HT-29 (cell line): ENCODE data around the gene SEMA4D. TPM values are rescaled to one million over a fixed set of nuclear protein-coding genes. Genes with fewer than 3 reads are reported as not detected.

Source experiments
- DNase-seq: peaks from one replicate; pipeline ENCODE4 v3.0.0-alpha.2; 2015; ENCODE audit warnings: low spot score
- total RNA-seq: library from RNA; depleted of rRNA; stranded (reverse); fragments of >200 nt; shearing (Covaris generic); gene quantifications from 2 replicates; pipeline ENCODE4 v1.2.3, GENCODE V29; 2014

Gene SEMA4D
- total RNA-seq, 1 experiment from 2014 or later = 18.5 TPM

- no peak for DNase-seq
These were observed 83.8 kb downstream of the SEMA4D start for GRCh38 chr9:89413963-89414638.

- no peak for DNase-seq
These were observed 85.0 kb downstream of the SEMA4D start for GRCh38 chr9:89412951-89413350.

GRCh38 chr9:89412541-89412940, 85.4 kb downstream of the SEMA4D start:
- no peak for DNase-seq

- DNase-seq = no peak
These were observed 86.2 kb downstream of the SEMA4D start for GRCh38 chr9:89411759-89412158.

GRCh38 chr9:89410641-89411350, 87.1 kb downstream of the SEMA4D start:
- DNase-seq = peak; percentile 21

GRCh38 chr9:89410022-89410421, 87.9 kb downstream of the SEMA4D start:
- DNase-seq = no peak

DNA sequence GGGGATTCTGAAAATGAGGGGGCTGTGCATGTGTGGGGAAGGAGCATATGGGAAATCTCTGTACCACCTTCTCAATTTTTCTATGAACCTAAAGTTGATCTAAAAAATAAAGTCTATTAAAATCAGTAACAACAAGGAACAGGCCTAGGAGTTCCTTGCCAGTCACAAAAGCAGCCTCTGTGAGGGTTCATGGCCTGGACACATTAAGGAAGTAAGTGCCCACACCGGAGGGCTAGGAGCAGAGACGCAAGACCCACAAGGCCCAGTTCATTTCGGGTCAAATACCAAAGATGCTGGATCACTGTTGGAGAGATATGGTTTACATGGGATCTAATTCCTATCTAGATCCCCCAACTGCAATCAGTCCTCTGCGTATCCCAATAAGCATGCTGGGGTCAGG, 88.4 kb downstream of the SEMA4D start:
- DNase-seq = no peak

- no peak for DNase-seq
These were observed 89.2 kb downstream of the SEMA4D start for GRCh38 chr9:89408628-89409101.

DNA sequence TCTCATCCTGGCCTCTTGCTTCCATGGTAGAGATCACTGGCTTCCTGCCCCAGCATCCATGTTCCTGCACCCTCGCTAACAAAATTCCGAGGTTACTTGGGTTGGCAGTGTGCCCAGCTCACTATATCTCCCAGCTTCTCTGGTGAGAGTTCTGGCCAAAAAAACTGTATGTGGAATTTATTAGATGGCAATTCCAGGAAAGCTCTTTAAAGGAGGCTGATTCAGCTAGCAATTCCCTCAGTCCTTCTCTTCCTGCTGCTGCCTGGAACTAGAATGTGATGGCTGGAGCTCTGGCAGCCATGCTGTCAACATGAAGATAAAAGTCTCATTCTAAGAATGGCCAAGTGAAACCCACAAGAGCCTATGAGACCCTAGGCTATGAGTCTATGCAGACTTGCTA, 90.8 kb downstream of the SEMA4D start:
- no peak for DNase-seq

GRCh38 chr9:89405826-89406225, 92.1 kb downstream of the SEMA4D start:
- no peak for DNase-seq

GRCh38 chr9:89404074-89404473, 93.8 kb downstream of the SEMA4D start:
- DNase-seq = no peak

DNA sequence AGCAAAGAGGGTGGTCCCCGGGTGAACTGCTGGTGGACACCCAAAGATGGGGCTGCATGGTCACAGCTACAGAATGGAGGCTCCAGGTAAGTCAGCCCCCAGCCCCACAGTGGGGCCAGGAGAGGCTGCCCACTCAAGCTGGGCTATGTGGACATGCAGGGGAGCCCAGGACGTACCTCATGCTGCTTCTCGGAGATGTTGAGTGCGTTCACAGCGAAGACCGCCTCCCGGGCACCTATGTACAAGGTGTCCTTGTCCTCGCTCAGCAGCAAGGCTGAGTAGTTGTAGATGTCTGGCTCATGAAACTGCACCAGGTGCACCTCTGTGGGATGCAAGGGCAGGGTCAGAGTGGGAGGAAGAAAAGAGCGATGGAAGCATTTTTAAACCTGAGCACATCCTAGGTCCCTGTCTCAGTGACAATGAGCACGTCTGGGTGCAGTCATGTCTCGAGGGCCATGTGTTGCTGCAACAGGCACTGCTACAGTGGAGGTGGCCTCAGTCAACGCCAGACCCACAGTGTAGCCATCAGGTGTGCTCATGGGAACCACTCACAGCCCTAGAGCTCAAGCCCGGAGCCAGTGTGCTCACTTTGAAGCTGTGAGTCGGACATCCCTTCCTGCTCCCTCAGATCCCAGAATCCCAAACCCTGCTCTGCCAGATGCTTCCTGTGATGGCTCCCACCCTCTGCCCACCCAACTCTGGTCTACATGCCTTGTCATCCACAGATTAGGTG, 95.1 kb downstream of the SEMA4D start:
- no peak for DNase-seq

- no peak for DNase-seq
These were observed 97.4 kb downstream of the SEMA4D start for GRCh38 chr9:89400403-89401116.

- DNase-seq = no peak
These were observed 99.3 kb downstream of the SEMA4D start for GRCh38 chr9:89398621-89399020.

GRCh38 chr9:89397471-89397870, 100.4 kb downstream of the SEMA4D start:
- no peak for DNase-seq

GRCh38 chr9:89395931-89396710, 101.8 kb downstream of the SEMA4D start:
- DNase-seq = no peak

DNA sequence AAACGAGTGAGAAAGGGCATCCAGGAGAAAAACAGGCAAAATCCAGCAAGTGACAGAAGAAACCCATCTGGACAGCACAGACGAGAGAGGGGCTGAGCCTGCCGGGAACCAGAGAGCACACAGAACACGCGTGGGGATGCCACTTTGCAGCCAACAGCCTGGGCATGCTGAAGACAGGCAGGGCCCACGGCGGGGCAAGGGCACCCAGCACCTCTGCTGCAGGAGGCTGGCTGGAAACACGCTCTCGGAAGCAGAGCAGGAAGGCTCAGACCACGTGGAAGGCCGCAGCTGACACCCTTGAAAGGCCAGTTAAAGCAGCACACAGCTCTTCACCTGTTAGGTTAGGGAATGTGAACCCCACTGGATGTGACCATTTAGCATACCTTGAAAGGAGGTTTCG, 103.5 kb downstream of the SEMA4D start:
- DNase-seq = no peak

DNA sequence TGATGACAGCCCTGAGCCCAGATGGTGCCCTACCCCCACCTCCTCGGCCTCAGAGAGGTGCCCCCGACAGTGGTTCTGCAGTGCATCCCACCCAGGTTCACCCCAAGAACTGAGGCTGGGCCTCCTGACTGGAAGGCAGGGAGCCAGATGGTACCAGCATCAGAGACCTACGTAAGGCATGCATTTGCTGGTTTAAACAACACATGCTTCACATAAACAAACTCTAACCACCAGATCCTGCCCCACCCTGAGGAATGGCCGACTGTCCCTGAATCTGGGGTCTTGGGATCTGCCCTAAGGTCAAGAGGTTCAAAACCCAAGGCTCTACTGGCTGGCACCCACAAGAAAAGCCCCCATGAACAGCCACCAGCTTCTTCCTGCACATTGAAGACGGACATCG, 106.3 kb downstream of the SEMA4D start:
- DNase-seq = no peak

DNA sequence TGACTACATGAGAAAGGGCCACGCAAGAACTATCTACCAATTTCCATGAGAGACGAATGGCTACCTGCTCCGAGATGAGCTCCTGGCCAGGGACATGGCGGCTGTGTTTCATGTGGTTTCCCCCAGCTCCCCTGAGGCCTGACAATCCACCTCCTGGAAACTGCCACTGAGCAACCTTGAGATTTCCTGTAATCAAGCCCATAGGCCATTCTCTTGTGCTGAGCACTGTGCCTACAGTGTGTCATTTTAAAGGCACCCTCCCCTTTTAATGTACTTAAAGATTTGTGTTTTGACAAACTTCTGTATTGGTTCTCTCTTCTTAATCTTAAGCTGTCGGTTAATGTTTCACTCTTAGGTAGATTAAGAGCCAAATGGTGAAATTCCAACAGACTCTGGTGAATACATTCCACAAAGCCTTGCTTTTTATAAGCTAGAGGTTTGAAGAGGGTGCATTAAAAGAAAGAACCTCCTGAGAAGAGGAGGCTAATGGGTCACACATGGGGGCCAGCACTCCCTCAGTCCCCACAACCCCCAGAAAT, 107.3 kb downstream of the SEMA4D start:
- DNase-seq = no peak

DNA sequence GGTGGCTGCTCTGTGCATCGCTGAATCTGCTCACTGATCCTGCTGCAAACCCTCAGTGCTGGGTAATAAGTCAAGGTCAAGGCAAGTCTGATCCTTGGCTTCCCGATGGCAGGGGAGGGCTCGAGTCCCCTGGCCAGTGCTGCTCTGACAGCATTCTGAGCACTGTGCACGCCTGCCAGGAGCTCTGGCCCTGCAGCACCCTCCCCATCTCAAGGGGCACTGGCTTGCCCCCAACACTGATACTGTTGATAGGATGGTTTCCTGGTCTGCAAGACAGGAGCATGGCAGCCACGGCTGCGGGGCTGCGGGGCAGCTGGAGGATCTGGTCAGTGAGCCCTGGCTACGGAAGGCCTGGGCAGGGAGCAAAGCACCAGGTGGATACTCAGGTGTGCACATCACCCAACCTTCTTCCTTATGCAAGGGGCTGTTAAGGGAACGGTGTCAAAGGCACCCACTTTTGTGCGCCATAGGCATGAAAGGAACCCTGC, 107.8 kb downstream of the SEMA4D start:
- no peak for DNase-seq

GRCh38 chr9:89388868-89389177, 109.1 kb downstream of the SEMA4D start:
- no peak for DNase-seq
